ENCODE measurements around the gene RGS9BP. TPM values are rescaled to one million over a fixed set of nuclear protein-coding genes. Genes with fewer than 3 reads are reported as not detected.

The RGS9BP gene
- total and polyA plus RNA-seq, 10 of the 15 experiments (the other 5 are each of a cell fraction or from before 2014, with no cell fraction given), result 0.01 to 0.10 (median 0.05) TPM; not detected in 6

GRCh38 chr19:32637480-32637879 is 38.2 kb upstream of the RGS9BP start (continued):
- no peak for TF ChIP-seq ZBTB40 (IDR thresholded peaks at IDR 0.05; ENCODE audit: borderline replicate concordance)
- no peak for TF ChIP-seq DPF2 (IDR thresholded peaks at IDR 0.05)
- no peak for TF ChIP-seq STAT3 (IDR thresholded peaks at IDR 0.05; ENCODE audit: low read depth, low read length)
- no peak for TF ChIP-seq SUZ12 (IDR thresholded peaks at IDR 0.05; ENCODE audit: unreplicated experiment)
- no peak for TF ChIP-seq SIX5 (IDR thresholded peaks at IDR 0.05; ENCODE audit: low read depth, low read length, severe bottlenecking)
- TF ChIP-seq IKZF2 (IDR thresholded peaks at IDR 0.05), result no peak
- no peak for TF ChIP-seq CBX3 (IDR thresholded peaks at IDR 0.05; ENCODE audit: borderline replicate concordance, low read depth)
- no peak for TF ChIP-seq IKZF1 (conservative IDR thresholded peaks at IDR 0.05)

- no peaks in the 10 kb centered on the region for H3K79me2 ChIP-seq (ENCODE audit: control insufficient read depth, insufficient read depth, low read length)
- in situ Hi-C loops (cut with MboI) (no loop called here), intact Hi-C loops (cut with micrococcal nuclease; ENCODE audit: unreplicated experiment) (no loop called here)
- H3K27ac ChIP-seq (ENCODE audit: control insufficient read depth, insufficient read depth), result no peak overlapping the region
- SMC1A ChIA-PET (ENCODE audit: uncharacterized antibody, unreplicated experiment), result no interaction called here
- no peaks in the 10 kb centered on the region for H3K27me3 ChIP-seq (replicated peaks in 1 of 2; ENCODE audit: control insufficient read depth in 2 of 2, insufficient read depth in 2 of 2, low read length in 1 of 2)
- no peaks in the 10 kb centered on the region for H3K9me3 ChIP-seq (replicated peaks; ENCODE audit: control insufficient read depth, insufficient read depth, low read length)
- no peaks in the 10 kb centered on the region for H4K20me1 ChIP-seq (ENCODE audit: control insufficient read depth, insufficient read depth)
- WGBS (ENCODE audit: insufficient coverage, insufficient replicate concordance, low lambda C conversion rate, missing lambda C conversion rate), result 98% methylated on average over 13 of the region's 13 CpGs
- RAD21 ChIA-PET (ENCODE audit: unreplicated experiment), result no interaction called here
- ATAC-seq, result no peak
- BruUV-seq (replicated peaks), result no TSS peak
- CTCF ChIA-PET, result no interaction called here
- DNase-seq (ENCODE audit: low read depth, low spot score), result no peak
- no peak overlapping the region for H3K4me3 ChIP-seq
- H3K4me1 ChIP-seq (ENCODE audit: control insufficient read depth, insufficient read depth, low read length), result no peaks in the 10 kb centered on the region
- H3K4me2 ChIP-seq (ENCODE audit: control insufficient read depth, insufficient read depth), result no peak overlapping the region
- no peak overlapping the region for H3K9ac ChIP-seq (ENCODE audit: control insufficient read depth, insufficient read depth, low read length)
- H2AFZ ChIP-seq (ENCODE audit: control insufficient read depth, low read depth, low read length), result no peak overlapping the region
- H3K36me3 ChIP-seq (ENCODE audit: control insufficient read depth in 2 of 2, insufficient read depth in 2 of 2, low read length in 1 of 2), result peaks cover 21 to 22% of the 10 kb centered on the region in 2 experiments
- POLR2A ChIA-PET, result no interaction called here
- FAIRE-seq, result no peak
- TF ChIP-seq ASH2L (IDR thresholded peaks at IDR 0.05; ENCODE audit: borderline replicate concordance, low read depth) (no peak), CBX3 (IDR thresholded peaks at IDR 0.05; ENCODE audit: borderline replicate concordance, low read depth) (no peak), SREBF2 (IDR thresholded peaks at IDR 0.05; ENCODE audit: low read length) (no peak), LARP7 (IDR thresholded peaks at IDR 0.05) (no peak), SMC3 (IDR thresholded peaks at IDR 0.05; ENCODE audit: borderline replicate concordance, low read length) (no peak), STAT3 (IDR thresholded peaks at IDR 0.05; ENCODE audit: low read depth, low read length) (no peak), ZNF274 (IDR thresholded peaks at IDR 0.05; ENCODE audit: insufficient read depth, insufficient read length) (no peak), POU2F2 (IDR thresholded peaks at IDR 0.05; ENCODE audit: borderline replicate concordance, low read depth, low read length) (no peak), MXI1 (IDR thresholded peaks at IDR 0.05; ENCODE audit: low read depth, low read length) (no peak)
- TF ChIP-seq, protein P1, sequence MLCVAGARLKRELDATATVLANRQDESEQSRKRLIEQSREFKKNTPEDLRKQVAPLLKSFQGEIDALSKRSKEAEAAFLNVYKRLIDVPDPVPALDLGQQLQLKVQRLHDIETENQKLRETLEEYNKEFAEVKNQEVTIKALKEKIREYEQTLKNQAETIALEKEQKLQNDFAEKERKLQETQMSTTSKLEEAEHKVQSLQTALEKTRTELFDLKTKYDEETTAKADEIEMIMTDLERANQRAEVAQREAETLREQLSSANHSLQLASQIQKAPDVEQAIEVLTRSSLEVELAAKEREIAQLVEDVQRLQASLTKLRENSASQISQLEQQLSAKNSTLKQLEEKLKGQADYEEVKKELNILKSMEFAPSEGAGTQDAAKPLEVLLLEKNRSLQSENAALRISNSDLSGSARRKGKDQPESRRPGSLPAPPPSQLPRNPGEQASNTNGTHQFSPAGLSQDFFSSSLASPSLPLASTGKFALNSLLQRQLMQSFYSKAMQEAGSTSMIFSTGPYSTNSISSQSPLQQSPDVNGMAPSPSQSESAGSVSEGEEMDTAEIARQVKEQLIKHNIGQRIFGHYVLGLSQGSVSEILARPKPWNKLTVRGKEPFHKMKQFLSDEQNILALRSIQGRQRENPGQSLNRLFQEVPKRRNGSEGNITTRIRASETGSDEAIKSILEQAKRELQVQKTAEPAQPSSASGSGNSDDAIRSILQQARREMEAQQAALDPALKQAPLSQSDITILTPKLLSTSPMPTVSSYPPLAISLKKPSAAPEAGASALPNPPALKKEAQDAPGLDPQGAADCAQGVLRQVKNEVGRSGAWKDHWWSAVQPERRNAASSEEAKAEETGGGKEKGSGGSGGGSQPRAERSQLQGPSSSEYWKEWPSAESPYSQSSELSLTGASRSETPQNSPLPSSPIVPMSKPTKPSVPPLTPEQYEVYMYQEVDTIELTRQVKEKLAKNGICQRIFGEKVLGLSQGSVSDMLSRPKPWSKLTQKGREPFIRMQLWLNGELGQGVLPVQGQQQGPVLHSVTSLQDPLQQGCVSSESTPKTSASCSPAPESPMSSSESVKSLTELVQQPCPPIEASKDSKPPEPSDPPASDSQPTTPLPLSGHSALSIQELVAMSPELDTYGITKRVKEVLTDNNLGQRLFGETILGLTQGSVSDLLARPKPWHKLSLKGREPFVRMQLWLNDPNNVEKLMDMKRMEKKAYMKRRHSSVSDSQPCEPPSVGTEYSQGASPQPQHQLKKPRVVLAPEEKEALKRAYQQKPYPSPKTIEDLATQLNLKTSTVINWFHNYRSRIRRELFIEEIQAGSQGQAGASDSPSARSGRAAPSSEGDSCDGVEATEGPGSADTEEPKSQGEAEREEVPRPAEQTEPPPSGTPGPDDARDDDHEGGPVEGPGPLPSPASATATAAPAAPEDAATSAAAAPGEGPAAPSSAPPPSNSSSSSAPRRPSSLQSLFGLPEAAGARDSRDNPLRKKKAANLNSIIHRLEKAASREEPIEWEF (IDR thresholded peaks at IDR 0.05; ENCODE audit: insufficient replicate concordance, low read depth, low read length), result no peak
Observed at GRCh38 chr19:32638625-32639024, 37.0 kb upstream of the RGS9BP start.
